ENCODE data around the gene PREB. TPM values are rescaled to one million over a fixed set of nuclear protein-coding genes. Genes with fewer than 3 reads are reported as not detected.
A peak's percentile ranks its signal among the peaks of the same experiment; 100 is the strongest.
"Not testable (repeated sequence)": the region's sequence is repeated elsewhere in the genome, so short reads cannot be mapped to it uniquely, and the experiment has no call there.

The PREB gene
- total RNA-seq (2014; rRNA removed), result 68.9 and 72.4 TPM in 2 replicates
- polyA plus RNA-seq (2012), result 44.0 TPM

GRCh38 chr2:27133905-27134780 lies at the start of gene PREB:
Gene PREB, minus strand, starts transcription at chr2:27134636. Its CDS starts 215 bp downstream, at chr2:27134421.
- DNase-seq (ENCODE audit: low read depth), result peak; percentile 92

- no peak for DNase-seq (ENCODE audit: low read depth)
Measured at GRCh38 chr2:27184115-27184514, 49.7 kb upstream of the PREB start.

GRCh38 chr2:27182346-27182745 lies 47.9 kb upstream of the PREB start:
- DNase-seq (ENCODE audit: low read depth), result peak; percentile 50

- no peak for DNase-seq (ENCODE audit: low read depth)
Measured at GRCh38 chr2:27179344-27180000, 45.0 kb upstream of the PREB start.

GRCh38 chr2:27178469-27178868 lies 44.0 kb upstream of the PREB start:
- DNase-seq (ENCODE audit: low read depth), result no peak

GRCh38 chr2:27177441-27178351 lies 43.3 kb upstream of the PREB start:
- no peak for DNase-seq (ENCODE audit: low read depth)

- not testable (repeated sequence) for DNase-seq (ENCODE audit: low read depth)
Measured at GRCh38 chr2:27175781-27176180, 41.3 kb upstream of the PREB start.

GRCh38 chr2:27175330-27175729 lies 40.9 kb upstream of the PREB start:
- DNase-seq (ENCODE audit: low read depth), result no peak

- no peak for DNase-seq (ENCODE audit: low read depth)
Measured at GRCh38 chr2:27174638-27175037, 40.2 kb upstream of the PREB start.

- no peak for DNase-seq (ENCODE audit: low read depth)
Measured at GRCh38 chr2:27171351-27171848, 37.0 kb upstream of the PREB start.

- DNase-seq (ENCODE audit: low read depth), result no peak
Measured at GRCh38 chr2:27170581-27171337, 36.3 kb upstream of the PREB start.

- no peak for DNase-seq (ENCODE audit: low read depth)
Measured at GRCh38 chr2:27164960-27165763, 30.7 kb upstream of the PREB start.

GRCh38 chr2:27162151-27163121 lies 28.0 kb upstream of the PREB start:
- peak; percentile 13 for DNase-seq (ENCODE audit: low read depth)

- no peak for DNase-seq (ENCODE audit: low read depth)
Measured at GRCh38 chr2:27160191-27160590, 25.8 kb upstream of the PREB start.

GRCh38 chr2:27159271-27159670 lies 24.8 kb upstream of the PREB start:
- DNase-seq (ENCODE audit: low read depth), result no peak

GRCh38 chr2:27158468-27158867 lies 24.0 kb upstream of the PREB start:
- DNase-seq (ENCODE audit: low read depth), result no peak

- DNase-seq (ENCODE audit: low read depth), result no peak
Measured at GRCh38 chr2:27155069-27155520, 20.7 kb upstream of the PREB start.

- DNase-seq (ENCODE audit: low read depth), result no peak
Measured at GRCh38 chr2:27154488-27154887, 20.1 kb upstream of the PREB start.
